Neural cell (in vitro differentiated cells): ENCODE measurements around the gene TMEM94.

Source experiments
- EP300 ChIP-seq: fragments of 450-650 bp; conservative IDR thresholded peaks from 2 replicates; pipeline ENCODE4 v1.6.1; 2014; ENCODE audit warnings: antibody characterized with exemption, mild to moderate bottlenecking, moderate library complexity; ENCODE audit not compliant: poor library complexity, severe bottlenecking
- EZH2 ChIP-seq: fragments of 200-600, 300-800 bp; shearing (Covaris generic), sonication (generic); IDR thresholded peaks from 2 replicates; pipeline ENCODE4 v1.6.1; 2014; ENCODE audit warnings: antibody characterized with exemption, low read length, borderline replicate concordance, mild to moderate bottlenecking; ENCODE audit not compliant: insufficient read depth, poor library complexity, severe bottlenecking
- POLR2AphosphoS5 ChIP-seq: IDR thresholded peaks from 2 replicates; pipeline ENCODE4 v1.6.1; 2012
- SMC3 ChIP-seq: fragments of 450-650 bp; conservative IDR thresholded peaks from 2 replicates; pipeline ENCODE4 v1.6.1; 2014; ENCODE audit warnings: antibody characterized with exemption, mild to moderate bottlenecking, moderate library complexity; ENCODE audit not compliant: poor library complexity

DNA sequence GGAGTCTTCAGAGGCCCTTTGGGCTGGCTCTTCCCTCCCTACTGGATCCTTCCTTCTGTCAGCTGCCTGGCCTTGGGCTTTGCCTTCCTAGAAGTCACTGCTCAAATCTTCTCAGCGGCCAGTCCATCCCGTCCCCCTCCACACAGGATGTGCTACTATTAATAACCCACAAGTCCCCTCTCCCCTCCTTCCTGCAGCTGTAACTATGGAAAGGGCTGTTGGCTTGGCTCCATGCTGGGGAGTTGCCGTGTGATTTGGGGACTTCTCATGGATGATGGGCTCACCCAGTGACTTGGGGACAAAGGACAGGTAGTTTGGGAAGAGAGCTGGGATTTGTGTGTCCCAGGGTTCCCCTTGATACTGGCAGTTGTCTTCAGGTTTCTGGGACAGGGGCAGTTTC, 19.4 kb downstream of the TMEM94 start:
- no peak for TF ChIP-seq EZH2
- TF ChIP-seq POLR2AphosphoS5 = no peak
- no peak for TF ChIP-seq SMC3
- TF ChIP-seq EP300 = no peak
